Epithelial cell of proximal tubule (primary cell): ENCODE data around the gene GSTO2. TPM values are rescaled to one million over a fixed set of nuclear protein-coding genes. Genes with fewer than 3 reads are reported as not detected.

Source experiments
- DNase-seq: peaks from one replicate; pipeline ENCODE4 v3.0.0-alpha.2; 2011; ENCODE audit warnings: low read depth
- H3K4me3 ChIP-seq: 2 replicates; pipeline ENCODE4 v1.5.1; 2011; ENCODE audit warnings: low read depth, mild to moderate bottlenecking, low read length
- CTCF ChIP-seq: conservative IDR thresholded peaks from 2 replicates; pipeline ENCODE4 v1.5.1; 2012; ENCODE audit warnings: low read depth, mild to moderate bottlenecking, low read length
- total RNA-seq: library from RNA; depleted of rRNA; stranded (reverse); fragments of >200 nt; gene quantifications from 2 replicates; pipeline ENCODE4 v1.2.3, GENCODE V29; 2015

The GSTO2 gene
- total RNA-seq, 1 donor from 2014 or later: 9.5 TPM

DNA sequence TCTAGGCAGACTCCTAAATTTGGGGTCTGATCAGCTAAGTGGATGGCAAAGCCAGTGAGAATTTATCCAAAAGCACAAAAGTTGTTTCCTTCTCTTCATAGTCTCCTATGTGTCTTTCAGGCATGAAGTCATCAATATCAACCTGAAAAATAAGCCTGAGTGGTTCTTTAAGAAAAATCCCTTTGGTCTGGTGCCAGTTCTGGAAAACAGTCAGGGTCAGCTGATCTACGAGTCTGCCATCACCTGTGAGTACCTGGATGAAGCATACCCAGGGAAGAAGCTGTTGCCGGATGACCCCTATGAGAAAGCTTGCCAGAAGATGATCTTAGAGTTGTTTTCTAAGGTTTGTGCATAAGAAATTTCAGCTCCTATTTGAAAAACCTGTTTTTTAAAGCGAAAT is 9.5 kb upstream of the GSTO2 start:
- no peak for TF ChIP-seq CTCF
- H3K4me3 ChIP-seq: peak overlapping the region; percentile 7
- DNase-seq: no peak

DNA sequence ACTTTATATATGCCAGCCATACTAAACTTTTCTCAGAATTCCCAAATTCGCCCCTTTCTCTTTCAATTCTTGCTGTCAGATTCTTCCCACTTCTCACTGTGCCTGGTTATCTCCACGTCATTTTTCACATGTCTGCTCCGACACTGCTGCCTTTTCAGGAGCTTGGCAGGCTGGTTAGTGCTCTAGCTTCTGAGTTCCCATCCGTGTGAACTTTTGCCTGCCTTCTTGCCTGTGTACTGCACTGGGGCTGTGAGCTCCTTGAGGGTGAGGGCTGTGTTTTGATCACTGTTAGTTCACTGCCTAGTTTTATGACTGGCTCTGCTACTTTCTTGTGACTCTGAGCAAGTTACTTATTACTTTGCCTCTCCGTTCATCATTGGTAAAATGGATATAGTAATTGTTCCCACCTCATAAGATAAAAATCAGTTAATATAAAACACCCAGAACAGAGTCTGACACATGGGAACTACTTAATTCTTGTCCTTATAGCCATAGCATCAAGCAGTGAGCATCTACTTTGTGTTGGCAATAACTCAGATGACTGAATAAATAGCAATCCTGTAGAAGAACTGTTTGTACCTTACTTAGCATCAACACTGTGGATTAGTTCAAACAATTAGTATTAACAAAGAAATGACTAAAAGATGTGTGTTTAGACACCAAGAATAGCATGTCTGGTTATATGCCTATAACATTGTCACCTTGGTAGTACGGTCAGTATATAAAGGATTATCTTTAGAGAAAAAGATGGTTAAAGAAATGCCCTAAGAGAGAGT is 8.8 kb upstream of the GSTO2 start:
- peak overlapping the region; percentile 7 for H3K4me3 ChIP-seq
- no peak for TF ChIP-seq CTCF
- no peak for DNase-seq

- DNase-seq: no peak
- H3K4me3 ChIP-seq: no peak overlapping the region
- TF ChIP-seq CTCF: no peak
Observed at GRCh38 chr10:104260775-104261115, 8.2 kb upstream of the GSTO2 start.

DNA sequence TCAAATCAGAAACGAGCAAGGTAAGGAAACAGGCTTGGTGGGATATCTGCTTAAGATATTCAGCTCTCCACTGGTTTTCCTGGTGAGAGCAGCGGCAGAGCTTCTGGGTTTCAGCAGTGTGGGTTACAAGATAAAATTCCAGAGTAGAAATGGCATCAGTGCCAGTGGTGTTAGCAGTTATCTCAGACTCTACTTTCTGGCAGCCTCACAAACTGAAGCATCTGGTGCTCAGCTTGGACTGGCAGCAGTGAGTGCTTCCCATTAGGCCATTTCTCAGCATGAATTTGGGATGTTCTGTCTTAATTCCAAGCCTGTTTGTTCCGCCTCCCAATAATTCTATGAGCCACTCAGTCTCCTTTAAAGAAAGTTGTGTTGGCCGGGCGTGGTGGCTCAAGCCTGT is 6.9 kb upstream of the GSTO2 start:
- DNase-seq: no peak
- TF ChIP-seq CTCF: no peak
- no peak overlapping the region for H3K4me3 ChIP-seq

DNA sequence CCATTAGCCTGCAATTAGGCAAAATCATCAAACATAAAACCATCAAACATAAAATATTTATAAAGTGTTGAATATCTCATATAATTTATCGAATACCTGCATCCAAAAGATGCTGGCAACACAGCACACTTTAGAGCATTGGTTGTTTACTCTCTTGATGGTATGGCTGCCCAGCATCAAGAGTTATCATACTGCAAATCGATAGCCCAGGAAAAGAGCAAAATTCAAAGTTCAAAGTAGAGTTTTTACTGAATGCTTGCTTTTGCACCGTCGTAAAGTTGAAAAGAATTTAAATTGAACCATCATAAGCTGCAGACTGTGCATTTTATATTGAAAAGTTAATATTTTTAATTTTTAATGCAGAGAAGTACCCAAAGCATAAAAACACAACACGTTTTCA is 4.2 kb upstream of the GSTO2 start:
- no peak for DNase-seq
- H3K4me3 ChIP-seq: no peak overlapping the region
- TF ChIP-seq CTCF: no peak

DNA sequence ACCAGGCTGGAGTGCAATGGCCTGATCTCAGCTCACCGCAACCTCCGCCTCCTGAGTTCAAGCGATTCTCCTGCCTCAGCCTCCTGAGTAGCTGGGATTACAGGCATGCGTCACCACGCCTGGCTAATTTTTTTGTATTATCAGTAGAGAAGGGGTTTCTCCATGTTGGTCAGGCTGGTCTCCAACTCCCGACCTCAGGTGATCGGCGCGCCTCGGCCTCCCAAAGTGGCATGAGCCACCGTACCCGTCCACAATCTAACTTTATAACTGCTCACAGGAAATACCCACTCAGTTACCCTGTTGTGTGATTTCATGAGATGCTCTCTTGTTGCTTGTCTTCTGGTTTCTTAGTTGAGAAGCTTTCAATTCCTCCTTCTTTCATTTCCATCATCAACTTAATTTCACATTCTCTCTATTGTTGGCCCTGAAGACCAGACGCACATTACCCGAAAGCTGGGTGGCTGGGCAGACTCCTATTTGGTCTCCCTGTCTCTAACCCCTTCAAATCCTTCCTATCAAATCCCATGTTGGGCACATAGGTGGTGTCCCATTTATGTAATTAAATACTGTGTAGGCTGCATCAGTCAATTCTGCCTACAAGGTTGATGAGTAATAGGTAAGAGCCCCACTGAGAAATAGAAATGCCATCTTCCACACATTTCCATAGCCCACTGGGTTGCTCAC is 1.1 kb upstream of the GSTO2 start:
- TF ChIP-seq CTCF: no peak
- no peak for DNase-seq
- peak overlapping the region; percentile 76 for H3K4me3 ChIP-seq

- TF ChIP-seq CTCF: no peak
- peak overlapping the region; percentile 76 for H3K4me3 ChIP-seq
- no peak for DNase-seq
Observed at GRCh38 chr10:104268405-104268712, 625 bp upstream of the GSTO2 start.
